GM21367 (cell line): Measurements from ENCODE around the gene ADD1.
A peak's percentile ranks its signal among the peaks of the same experiment; 100 is the strongest.
"Not testable (repeated sequence)": the region's sequence is repeated elsewhere in the genome, so short reads cannot be mapped to it uniquely, and the experiment has no call there.

Source experiments
- ATAC-seq: cut with Tn5 transposase; IDR thresholded peaks from one replicate; pipeline ENCODE4 v1.9.1; 2021; ENCODE audit not compliant: unreplicated experiment

The ADD1 gene

GRCh38 chr4:2932321-2932950 lies 88.8 kb downstream of the ADD1 start:
- ATAC-seq: no peak

GRCh38 chr4:2932951-2933565 lies 89.4 kb downstream of the ADD1 start:
- no peak for ATAC-seq

- no peak for ATAC-seq
These were observed 90.0 kb downstream of the ADD1 start for GRCh38 chr4:2933566-2934076.

- no peak for ATAC-seq
These were observed 90.6 kb downstream of the ADD1 start for GRCh38 chr4:2934077-2934812.

- peak; percentile 35 for ATAC-seq
These were observed 91.4 kb downstream of the ADD1 start for GRCh38 chr4:2934813-2935761.

GRCh38 chr4:2935762-2936743 lies 92.4 kb downstream of the ADD1 start:
- ATAC-seq: no peak

- ATAC-seq: no peak
These were observed 93.1 kb downstream of the ADD1 start for GRCh38 chr4:2936773-2937145.

- ATAC-seq: no peak
These were observed 93.7 kb downstream of the ADD1 start for GRCh38 chr4:2937146-2937857.

- ATAC-seq: no peak
These were observed 94.3 kb downstream of the ADD1 start for GRCh38 chr4:2937986-2938385.

- ATAC-seq: not testable (repeated sequence)
These were observed 94.8 kb downstream of the ADD1 start for GRCh38 chr4:2938411-2938810.

- ATAC-seq: no peak
These were observed 95.3 kb downstream of the ADD1 start for GRCh38 chr4:2938906-2939305.

- ATAC-seq: no peak
These were observed 96.0 kb downstream of the ADD1 start for GRCh38 chr4:2939383-2940243.

GRCh38 chr4:2940267-2941137 lies 96.9 kb downstream of the ADD1 start:
- no peak for ATAC-seq

- no peak for ATAC-seq
These were observed 97.7 kb downstream of the ADD1 start for GRCh38 chr4:2941138-2942036.

- no peak for ATAC-seq
These were observed 98.4 kb downstream of the ADD1 start for GRCh38 chr4:2942037-2942531.
